Measurements from ENCODE around the gene STK32B. TPM values are rescaled to one million over a fixed set of nuclear protein-coding genes. Genes with fewer than 3 reads are reported as not detected.
"Not testable (repeated sequence)": the region's sequence is repeated elsewhere in the genome, so short reads cannot be mapped to it uniquely, and the experiment has no call there.

Gene STK32B
- total and polyA plus RNA-seq, 8 donors, result 0.55 to 6.6 (median 1.6) TPM

- Histone ChIP-seq H3K9me3 (no peaks in the 10 kb centered on the region), H3K27me3 (no peaks in the 10 kb centered on the region), H3K27ac (no peak overlapping the region), H3K36me3 (no peaks in the 10 kb centered on the region), H3K4me1 (no peaks in the 10 kb centered on the region), H3K4me3 (no peak overlapping the region)
- FAIRE-seq (no peak), DNase-seq (no peak), ATAC-seq (no peak)
- 79 to 89% methylated on average over 2 of the region's 2 CpGs for WGBS, 2 donors
- intact Hi-C loops (cut with DNase I), result no loop called here
- TF ChIP-seq CTCF (IDR thresholded peaks at IDR 0.05), result no peak
Observed at GRCh38 chr4:5283837-5284236, 232.6 kb downstream of the STK32B start.

DNA sequence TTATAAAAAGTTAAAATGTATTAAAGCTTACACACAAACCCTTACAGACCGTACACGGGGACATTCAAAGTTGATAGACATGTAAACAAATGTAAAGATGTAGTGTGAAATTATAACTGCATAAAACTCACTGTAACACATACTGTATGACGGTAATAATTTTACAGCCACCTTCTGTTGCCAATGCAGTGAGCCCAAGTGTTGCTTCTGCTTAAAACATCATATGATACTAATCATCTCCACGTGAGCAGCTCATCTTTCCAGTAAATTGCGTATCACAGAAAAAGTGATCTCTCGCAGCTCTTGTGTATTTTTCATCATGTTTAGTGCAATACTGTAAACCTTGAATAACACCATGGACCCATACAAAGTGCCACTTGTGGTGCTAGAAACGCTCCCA is 233.2 kb downstream of the STK32B start:
- Histone ChIP-seq H3K9me3 (no peaks in the 10 kb centered on the region), H3K27ac (no peak overlapping the region), H3K36me3 (no peaks in the 10 kb centered on the region), H3K27me3 (no peaks in the 10 kb centered on the region), H3K4me1 (no peaks in the 10 kb centered on the region), H3K4me3 (no peak overlapping the region)
- FAIRE-seq, result no peak
- TF ChIP-seq CTCF (IDR thresholded peaks at IDR 0.05), result no peak
- no peak for ATAC-seq
- intact Hi-C loops (cut with DNase I), result no loop called here
- no peak for DNase-seq
- 69 to 78% methylated on average over 7 of the region's 7 CpGs for WGBS, 2 donors

- Histone ChIP-seq H3K4me3 (no peak overlapping the region), H3K27ac (no peak overlapping the region), H3K27me3 (no peaks in the 10 kb centered on the region), H3K9me3 (no peaks in the 10 kb centered on the region), H3K36me3 (no peaks in the 10 kb centered on the region), H3K4me1 (no peaks in the 10 kb centered on the region)
- no peak for DNase-seq
- 51 to 55% methylated on average over 4 of the region's 4 CpGs for WGBS, 2 donors
- no peak for TF ChIP-seq CTCF (IDR thresholded peaks at IDR 0.05)
- no peak for FAIRE-seq
- no peak for ATAC-seq
- intact Hi-C loops (cut with DNase I), result no loop called here
Observed at GRCh38 chr4:5292101-5292500, 240.8 kb downstream of the STK32B start.

GRCh38 chr4:5298000-5298787 is 246.9 kb downstream of the STK32B start:
- H3K27ac ChIP-seq; intact Hi-C loops (cut with DNase I); H3K9me3 ChIP-seq; H3K36me3 ChIP-seq; DNase-seq; ATAC-seq; H3K27me3 ChIP-seq; FAIRE-seq; H3K4me3 ChIP-seq; H3K4me1 ChIP-seq: not testable (repeated sequence)
- WGBS, 2 donors, result 64 to 66% methylated on average over 9 of the region's 9 CpGs

DNA sequence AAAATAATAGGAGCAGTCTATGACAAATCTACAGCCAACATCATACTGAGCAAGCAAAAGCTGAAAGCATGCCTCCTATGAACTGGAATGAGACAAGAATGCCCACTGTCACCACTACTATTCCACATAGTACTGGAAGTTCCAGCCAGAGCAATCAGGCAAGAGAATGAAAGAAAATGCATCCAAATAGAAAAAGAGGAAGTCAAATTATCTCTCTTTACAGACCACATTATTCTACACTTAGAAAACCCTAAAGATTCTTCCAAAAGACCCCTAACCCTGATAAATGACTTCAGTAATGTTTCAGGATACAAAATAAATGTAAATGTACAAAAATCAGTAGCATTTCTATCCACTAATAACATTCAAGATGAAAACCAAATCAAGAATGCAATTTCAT is 249.0 kb downstream of the STK32B start:
- Histone ChIP-seq H3K4me3 (no peak overlapping the region), H3K9me3 (no peaks in the 10 kb centered on the region)
- intact Hi-C loops (cut with DNase I), result no loop called here

More for the DNA sequence above, 249.0 kb downstream of the STK32B start:
- no peak for DNase-seq
- no peak for TF ChIP-seq CTCF (IDR thresholded peaks at IDR 0.05)
- H3K36me3 ChIP-seq, result no peaks in the 10 kb centered on the region
- H3K27me3 ChIP-seq, result no peaks in the 10 kb centered on the region
- no peak for ATAC-seq
- no peak overlapping the region for H3K27ac ChIP-seq
- H3K4me1 ChIP-seq, result no peaks in the 10 kb centered on the region
- FAIRE-seq, result no peak
